Measurements from ENCODE around the gene FAM107A.

GRCh38 chr3:58617338-58617761 lies 40.2 kb upstream of the FAM107A start:
- no peak for TF ChIP-seq CTCF (IDR thresholded peaks at IDR 0.05)
- no peak for TF ChIP-seq POLR2A (IDR thresholded peaks at IDR 0.05)

Data from thyroid gland (tissue), 4 donors.